AG04450 (cell line): ENCODE results near the gene ENTPD1. TPM values are rescaled to one million over a fixed set of nuclear protein-coding genes. Genes with fewer than 3 reads are reported as not detected.
"Not testable (repeated sequence)": the region's sequence is repeated elsewhere in the genome, so short reads cannot be mapped to it uniquely, and the experiment has no call there.

ENCODE experiments used
- CTCF ChIA-PET: fragments of 300-600, 350-600 bp; formaldehyde crosslinking; extraction: SDS; loops from one replicate; lab custom pipeline; 2022; ENCODE audit warnings: antibody characterized with exemption, inconsistent platforms; lab: Charles Lee
- POLR2A ChIA-PET: fragments of 350-600 bp; formaldehyde crosslinking; extraction: SDS; loops from one replicate; lab custom pipeline; 2021; ENCODE audit warnings: antibody characterized with exemption, inconsistent platforms; lab: Yijun Ruan, JAX
- DNase-seq: peaks from one replicate; pipeline ENCODE4 v3.0.0-alpha.2; 2011; ENCODE audit warnings: low read depth, low spot score
- H3K27ac ChIP-seq: one replicate; pipeline ENCODE4 v1.5.1; 2012; ENCODE audit warnings: low read depth, low read length, control low read depth
- H3K27me3 ChIP-seq: one replicate; pipeline ENCODE4 v1.6.0; 2012; ENCODE audit warnings: low read length; ENCODE audit not compliant: control insufficient read depth, insufficient read depth
- H3K4me3 ChIP-seq: 2 replicates; pipeline ENCODE4 v1.5.1; 2011; ENCODE audit warnings: mild to moderate bottlenecking, low read depth, low read length, control low read depth
- H3K9me3 ChIP-seq: 2 replicates; pipeline ENCODE4 v1.5.1; 2012; ENCODE audit warnings: low read length; ENCODE audit not compliant: control insufficient read depth, insufficient read depth
- polyA plus RNA-seq: library from polyadenylated mRNA; depleted of rRNA; stranded (reverse); fragments of >200 nt; gene quantifications from 2 replicates; pipeline ENCODE4 v1.2.3, GENCODE V29; 2011
- TF ChIP-seq, protein P1 (sequence below): IDR thresholded peaks from 2 replicates; pipeline ENCODE4 v1.5.1; 2011; ENCODE audit warnings: low read depth, low read length, control low read depth, inconsistent platforms

The ENTPD1 gene
- polyA plus RNA-seq, 1 experiment = 0.07 TPM

DNA sequence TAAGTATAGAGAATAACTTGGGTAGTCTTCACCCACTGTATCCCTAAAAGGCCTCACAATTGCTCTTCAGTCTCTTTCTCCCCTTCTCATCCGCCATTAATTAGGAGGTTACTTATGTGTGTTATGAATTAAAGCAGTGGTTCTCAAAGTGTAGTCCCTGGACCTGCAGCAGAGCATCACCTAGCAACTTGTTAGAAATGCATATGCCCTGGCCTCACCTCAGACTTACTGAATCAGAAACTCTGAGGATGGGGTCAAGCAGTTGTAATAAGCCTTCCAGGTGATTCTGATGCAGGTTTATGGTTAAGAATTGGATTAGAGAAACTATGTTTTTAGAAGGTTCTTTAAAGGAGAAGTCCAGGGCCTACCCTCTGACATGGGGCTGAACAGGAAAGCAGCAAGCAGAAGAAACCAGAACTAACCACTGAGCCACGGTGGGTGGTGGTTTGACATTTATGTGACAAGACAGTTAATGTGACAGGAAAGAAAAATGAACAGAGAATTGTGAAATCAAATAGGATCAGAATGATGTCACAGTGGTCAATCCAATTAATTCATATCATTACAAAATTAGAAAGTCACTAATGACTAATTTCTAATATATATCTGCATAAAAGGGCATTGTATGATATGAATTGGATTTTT lies 37.6 kb downstream of the ENTPD1 start:
- Histone ChIP-seq H3K4me3 (no peak overlapping the region), H3K27ac (no peak overlapping the region), H3K27me3 (no peaks in the 10 kb centered on the region), H3K9me3 (no peaks in the 10 kb centered on the region)
- TF ChIP-seq, protein P1, sequence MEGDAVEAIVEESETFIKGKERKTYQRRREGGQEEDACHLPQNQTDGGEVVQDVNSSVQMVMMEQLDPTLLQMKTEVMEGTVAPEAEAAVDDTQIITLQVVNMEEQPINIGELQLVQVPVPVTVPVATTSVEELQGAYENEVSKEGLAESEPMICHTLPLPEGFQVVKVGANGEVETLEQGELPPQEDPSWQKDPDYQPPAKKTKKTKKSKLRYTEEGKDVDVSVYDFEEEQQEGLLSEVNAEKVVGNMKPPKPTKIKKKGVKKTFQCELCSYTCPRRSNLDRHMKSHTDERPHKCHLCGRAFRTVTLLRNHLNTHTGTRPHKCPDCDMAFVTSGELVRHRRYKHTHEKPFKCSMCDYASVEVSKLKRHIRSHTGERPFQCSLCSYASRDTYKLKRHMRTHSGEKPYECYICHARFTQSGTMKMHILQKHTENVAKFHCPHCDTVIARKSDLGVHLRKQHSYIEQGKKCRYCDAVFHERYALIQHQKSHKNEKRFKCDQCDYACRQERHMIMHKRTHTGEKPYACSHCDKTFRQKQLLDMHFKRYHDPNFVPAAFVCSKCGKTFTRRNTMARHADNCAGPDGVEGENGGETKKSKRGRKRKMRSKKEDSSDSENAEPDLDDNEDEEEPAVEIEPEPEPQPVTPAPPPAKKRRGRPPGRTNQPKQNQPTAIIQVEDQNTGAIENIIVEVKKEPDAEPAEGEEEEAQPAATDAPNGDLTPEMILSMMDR = no peak
- no peak for DNase-seq
- ChIA-PET CTCF (interaction anchor here (1.1 to 2.9 kb wide), 2 partner anchors 99 to 100 kb away, joined by 7 to 23 read pairs; partner anchors contain the start of gene TCTN3), POLR2A (no interaction called here)

DNA sequence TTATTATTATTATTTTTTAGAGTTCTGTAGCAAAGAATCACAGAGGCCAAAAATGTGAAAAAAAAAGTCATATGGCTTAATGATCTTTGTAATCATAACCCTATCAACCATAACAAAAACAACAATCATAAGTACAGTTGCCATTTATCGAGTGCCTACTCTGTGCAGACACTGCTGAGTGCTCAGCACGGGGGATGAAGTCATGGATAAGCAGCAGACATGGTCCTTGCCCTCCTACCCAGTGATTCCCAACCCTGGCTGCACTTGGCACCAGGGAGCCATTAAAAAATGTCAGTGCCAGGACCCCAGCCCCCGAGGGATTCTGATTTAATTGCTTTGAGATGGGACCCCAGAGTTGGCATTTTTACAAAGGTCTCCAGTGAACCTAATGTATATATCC lies 38.2 kb downstream of the ENTPD1 start:
- TF ChIP-seq, protein P1 = no peak
- no peak overlapping the region for H3K4me3 ChIP-seq
- H3K27ac ChIP-seq = no peak overlapping the region
- no peaks in the 10 kb centered on the region for H3K9me3 ChIP-seq
- CTCF ChIA-PET = interaction anchor here (2.9 kb wide), 1 partner anchor 100 kb away, joined by 23 read pairs; the partner anchor contains the start of gene TCTN3
- POLR2A ChIA-PET = no interaction called here
- H3K27me3 ChIP-seq = no peaks in the 10 kb centered on the region
- DNase-seq = no peak

DNA sequence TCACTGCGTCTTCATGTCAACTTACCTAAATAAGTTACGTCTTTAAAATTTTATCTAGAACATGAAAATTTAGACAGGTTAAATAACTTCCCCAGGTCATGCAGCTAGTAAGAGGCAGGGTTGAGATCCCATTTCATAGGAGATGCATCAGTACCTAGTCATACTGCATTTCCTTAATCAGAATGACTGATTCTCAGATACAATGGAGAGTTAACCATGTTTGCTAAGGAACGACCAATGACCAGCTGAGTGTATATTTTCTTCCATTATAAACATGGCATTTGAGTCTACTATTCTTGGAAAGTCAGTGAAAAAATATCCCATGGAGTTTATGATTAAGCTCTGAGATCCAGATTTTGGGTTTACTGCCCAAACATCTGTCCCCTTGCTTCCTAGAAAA lies 39.6 kb downstream of the ENTPD1 start:
- ChIA-PET CTCF (interaction anchor here (1.5 to 2.9 kb wide), 2 partner anchors 47 to 101 kb away, joined by 5 to 23 read pairs; partner anchors contain the start of gene TCTN3), POLR2A (no interaction called here)
- H3K9me3 ChIP-seq = no peaks in the 10 kb centered on the region
- TF ChIP-seq, protein P1 = no peak
- no peak overlapping the region for H3K27ac ChIP-seq
- DNase-seq = no peak
- H3K27me3 ChIP-seq = no peaks in the 10 kb centered on the region
- no peak overlapping the region for H3K4me3 ChIP-seq

DNA sequence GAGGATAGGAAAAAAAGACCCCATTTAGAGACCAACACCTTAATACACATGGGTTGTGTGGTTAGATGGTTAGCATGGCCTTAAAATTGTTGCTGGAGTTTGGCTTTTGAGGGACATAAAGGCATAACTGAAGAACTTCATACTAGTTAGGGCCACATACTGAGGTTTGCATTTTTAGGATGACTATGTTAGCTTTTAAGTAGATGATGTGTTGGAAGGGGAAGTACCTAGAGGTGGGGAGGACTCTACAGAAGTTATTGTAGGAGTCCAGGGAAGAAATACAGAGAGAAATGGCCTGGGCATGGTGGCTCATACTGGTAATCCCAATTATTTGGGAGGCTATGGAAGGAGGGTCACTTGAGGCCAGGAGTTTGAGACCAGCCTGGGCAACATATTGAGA lies 40.5 kb downstream of the ENTPD1 start:
- no peak for DNase-seq
- Histone ChIP-seq H3K27ac (no peak overlapping the region), H3K27me3 (no peaks in the 10 kb centered on the region), H3K9me3 (no peaks in the 10 kb centered on the region), H3K4me3 (no peak overlapping the region)
- ChIA-PET POLR2A (no interaction called here), CTCF (interaction anchor here (2.1 to 2.9 kb wide), 2 partner anchors 102 to 103 kb away, joined by 9 to 23 read pairs; partner anchors contain the start of gene TCTN3)
- TF ChIP-seq, protein P1 = no peak

DNA sequence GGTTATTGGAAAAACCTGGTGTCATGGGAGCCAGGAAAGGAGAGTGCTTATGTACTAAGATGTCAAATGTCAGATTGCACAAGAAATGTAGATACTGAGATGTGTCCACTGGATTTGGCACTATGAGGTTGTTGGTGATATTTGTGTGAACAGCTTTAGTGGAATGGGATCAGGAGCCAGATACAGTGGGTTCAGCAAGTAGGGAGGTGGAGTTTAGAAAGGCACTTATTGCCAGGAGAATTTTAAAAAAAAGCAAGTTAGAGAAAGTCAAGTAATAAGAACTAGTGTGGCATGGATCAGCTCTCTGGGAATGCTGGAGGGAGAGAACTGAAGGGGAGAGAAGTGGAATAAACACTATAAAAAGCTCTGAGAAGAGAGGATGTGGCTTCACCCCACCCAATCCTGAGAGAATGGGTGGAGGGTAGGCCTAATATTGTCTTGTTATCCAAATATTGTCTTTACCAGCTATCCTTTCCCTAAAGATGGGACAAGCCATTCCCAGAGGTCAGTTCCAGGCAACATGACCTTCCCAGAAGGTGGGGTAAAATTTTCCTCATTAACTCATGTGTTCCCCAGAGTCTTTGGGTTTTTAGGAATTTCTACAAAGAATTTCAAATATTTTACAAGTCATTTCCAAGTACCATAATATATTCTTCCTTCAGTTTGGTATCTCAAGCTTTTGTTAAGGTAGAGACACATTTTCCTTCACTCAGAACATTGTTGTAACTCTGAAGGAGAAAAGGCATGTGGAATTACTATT lies 42.3 kb downstream of the ENTPD1 start:
- POLR2A ChIA-PET = no interaction called here
- DNase-seq = no peak

DNA sequence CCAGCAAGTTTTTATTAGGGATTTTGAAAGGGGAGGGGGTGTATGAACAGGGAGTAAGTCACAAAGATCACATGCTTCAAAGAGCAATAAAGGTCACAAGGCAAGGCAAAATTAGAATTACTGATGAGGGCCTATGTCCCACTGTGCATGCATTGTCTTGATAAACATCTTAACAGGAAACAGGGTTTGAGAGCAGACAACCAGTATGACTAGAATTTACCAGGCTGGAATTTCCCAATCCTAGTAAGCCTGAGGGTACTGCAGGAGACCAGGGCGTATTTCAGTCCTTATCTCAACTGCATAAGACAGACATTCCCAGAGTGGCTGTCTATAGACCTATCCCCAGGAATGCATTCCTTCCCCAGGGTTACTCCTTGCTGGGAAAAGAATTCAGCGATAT lies 44.3 kb downstream of the ENTPD1 start:
- H3K4me3 ChIP-seq, H3K27me3 ChIP-seq, DNase-seq, H3K9me3 ChIP-seq, H3K27ac ChIP-seq, CTCF ChIA-PET, POLR2A ChIA-PET: not testable (repeated sequence)

More for the DNA sequence above, 42.3 kb downstream of the ENTPD1 start:
- H3K9me3 ChIP-seq = no peaks in the 10 kb centered on the region
- CTCF ChIA-PET = interaction anchor here (2.1 kb wide), 1 partner anchor 105 kb away, joined by 9 read pairs; the partner anchor contains the start of gene TCTN3
- no peaks in the 10 kb centered on the region for H3K27me3 ChIP-seq
- no peak overlapping the region for H3K27ac ChIP-seq
- no peak overlapping the region for H3K4me3 ChIP-seq
- TF ChIP-seq, protein P1 = no peak
